ENCODE results near the gene LGALS7. TPM values are rescaled to one million over a fixed set of nuclear protein-coding genes. Genes with fewer than 3 reads are reported as not detected.
A peak's percentile ranks its signal among the peaks of the same experiment; 100 is the strongest.
"Not testable (repeated sequence)": the region's sequence is repeated elsewhere in the genome, so short reads cannot be mapped to it uniquely, and the experiment has no call there.

The LGALS7 gene
- total RNA-seq, result not detected in 2 replicates

GRCh38 chr19:38773469-38774177 lies at the start of gene LGALS7:
Gene LGALS7 (minus strand): TSS chr19:38773517. CDS start chr19:38773492, 25 bp downstream.
- Histone ChIP-seq H2AFZ (ENCODE audit: low read length) (no peak within 1 kb of the TSS), H3K4me3 (ENCODE audit: insufficient read depth, low read length) (no peak within 1 kb of the TSS), H4K20me1 (ENCODE audit: insufficient read depth, low read length) (no peaks in the 10 kb centered on the region), H3K27me3 (ENCODE audit: insufficient read depth, low read length) (peaks cover 2% of the 10 kb centered on the region), H3K36me3 (ENCODE audit: insufficient read depth, low read length) (no peaks in the 10 kb centered on the region), H3K4me2 (ENCODE audit: insufficient read depth, low read length) (no peak within 1 kb of the TSS), H3K79me2 (ENCODE audit: insufficient read depth, low read length) (no peaks in the 10 kb centered on the region), H3K9me3 (ENCODE audit: low read depth, low read length) (no peaks in the 10 kb centered on the region), H3K4me1 (ENCODE audit: insufficient read depth, low read length) (no peaks in the 10 kb centered on the region), H3K27ac (ENCODE audit: low read depth, low read length) (no peak within 1 kb of the TSS)
- DNase-seq (ENCODE audit: insufficient read length, low spot score, missing footprints), result peak; percentile 39
- no peak for TF ChIP-seq CTCF (IDR thresholded peaks at IDR 0.05; ENCODE audit: extremely low read depth, low read depth, low read length)

- not testable (repeated sequence) for H3K27ac ChIP-seq (ENCODE audit: low read depth, low read length); H3K79me2 ChIP-seq (ENCODE audit: insufficient read depth, low read length); H3K4me3 ChIP-seq (ENCODE audit: insufficient read depth, low read length); H3K9me3 ChIP-seq (ENCODE audit: low read depth, low read length); H2AFZ ChIP-seq (ENCODE audit: low read length); H4K20me1 ChIP-seq (ENCODE audit: insufficient read depth, low read length); H3K4me1 ChIP-seq (ENCODE audit: insufficient read depth, low read length); H3K4me2 ChIP-seq (ENCODE audit: insufficient read depth, low read length); DNase-seq (ENCODE audit: insufficient read length, low spot score, missing footprints); H3K27me3 ChIP-seq (ENCODE audit: insufficient read depth, low read length); H3K36me3 ChIP-seq (ENCODE audit: insufficient read depth, low read length)
Observed at GRCh38 chr19:38821230-38821825, 48.0 kb upstream of the LGALS7 start.

- Histone ChIP-seq H3K4me1 (ENCODE audit: insufficient read depth, low read length) (no peaks in the 10 kb centered on the region), H3K4me3 (ENCODE audit: insufficient read depth, low read length) (no peak overlapping the region)
Observed at GRCh38 chr19:38819231-38819920, 46.1 kb upstream of the LGALS7 start.

GRCh38 chr19:38817081-38817480 lies 43.8 kb upstream of the LGALS7 start:
- Histone ChIP-seq H3K4me3 (ENCODE audit: insufficient read depth, low read length) (no peak overlapping the region), H3K27ac (ENCODE audit: low read depth, low read length) (no peak overlapping the region), H3K9me3 (ENCODE audit: low read depth, low read length) (no peaks in the 10 kb centered on the region), H3K4me2 (ENCODE audit: insufficient read depth, low read length) (no peak overlapping the region), H3K4me1 (ENCODE audit: insufficient read depth, low read length) (no peaks in the 10 kb centered on the region), H3K79me2 (ENCODE audit: insufficient read depth, low read length) (no peaks in the 10 kb centered on the region), H4K20me1 (ENCODE audit: insufficient read depth, low read length) (no peaks in the 10 kb centered on the region), H2AFZ (ENCODE audit: low read length) (no peak overlapping the region), H3K27me3 (ENCODE audit: insufficient read depth, low read length) (no peaks in the 10 kb centered on the region), H3K36me3 (ENCODE audit: insufficient read depth, low read length) (no peaks in the 10 kb centered on the region)
- TF ChIP-seq CTCF (IDR thresholded peaks at IDR 0.05; ENCODE audit: extremely low read depth, low read depth, low read length), result no peak
- DNase-seq (ENCODE audit: insufficient read length, low spot score, missing footprints), result peak; percentile 51

More at GRCh38 chr19:38819231-38819920, 46.1 kb upstream of the LGALS7 start:
- Histone ChIP-seq H3K27me3 (ENCODE audit: insufficient read depth, low read length) (no peaks in the 10 kb centered on the region), H3K4me2 (ENCODE audit: insufficient read depth, low read length) (no peak overlapping the region), H3K9me3 (ENCODE audit: low read depth, low read length) (no peaks in the 10 kb centered on the region), H3K27ac (ENCODE audit: low read depth, low read length) (no peak overlapping the region), H2AFZ (ENCODE audit: low read length) (no peak overlapping the region), H4K20me1 (ENCODE audit: insufficient read depth, low read length) (no peaks in the 10 kb centered on the region), H3K79me2 (ENCODE audit: insufficient read depth, low read length) (no peaks in the 10 kb centered on the region), H3K36me3 (ENCODE audit: insufficient read depth, low read length) (no peaks in the 10 kb centered on the region)
- DNase-seq (ENCODE audit: insufficient read length, low spot score, missing footprints), result peak; percentile 51
- TF ChIP-seq CTCF (IDR thresholded peaks at IDR 0.05; ENCODE audit: extremely low read depth, low read depth, low read length), result no peak
